Left ventricle myocardium inferior (tissue), 1 donor: Measurements from ENCODE around the gene KDM4C. TPM values are rescaled to one million over a fixed set of nuclear protein-coding genes. Genes with fewer than 3 reads are reported as not detected.
A peak's percentile ranks its signal among the peaks of the same experiment; 100 is the strongest.

ENCODE experiments used
- DNase-seq: peaks from one replicate; pipeline ENCODE4 v3.0.0-alpha.2; 2020
- H3K27ac ChIP-seq: fragments of 200-600 bp; replicated peaks from 2 replicates; pipeline ENCODE4 v1.8.0; 2021
- H3K27me3 ChIP-seq: fragments of 200-600 bp; 2 replicates; pipeline ENCODE4 v1.8.0; 2021; ENCODE audit warnings: low read depth
- H3K36me3 ChIP-seq: fragments of 200-600 bp; 2 replicates; pipeline ENCODE4 v1.8.0; 2021
- H3K4me1 ChIP-seq: fragments of 200-600 bp; 2 replicates; pipeline ENCODE4 v1.8.0; 2021
- H3K4me3 ChIP-seq: fragments of 200-600 bp; 2 replicates; pipeline ENCODE4 v1.8.0; 2021; ENCODE audit warnings: mild to moderate bottlenecking, moderate library complexity
- H3K9me3 ChIP-seq: fragments of 200-600 bp; replicated peaks from 2 replicates; pipeline ENCODE4 v1.8.0; 2021
- CTCF ChIP-seq: fragments of 200-600 bp; IDR thresholded peaks from 2 replicates; pipeline ENCODE4 v1.8.0; 2021; ENCODE audit warnings: antibody characterized with exemption, mild to moderate bottlenecking, borderline replicate concordance
- intact Hi-C: fragments of 100-400 bp; cut with micrococcal nuclease; formaldehyde crosslinking; loops from one replicate; pipeline ENCODE4 v1.11.0; 2022
- total RNA-seq: library from RNA; stranded (reverse); fragmentation: NEBNext Ultra II Directional; extraction: Animal tissue kit (Norgen Biotek cat#: 25700); gene quantifications from one replicate; pipeline ENCODE4 v1.2.1, GENCODE V29; 2021
- donor health status: DM: no; HTN: yes; CAD: no; lungs with severe emphysema.

The KDM4C gene
- total RNA-seq, 1 donor from 2014 or later, result 14.1 TPM

DNA sequence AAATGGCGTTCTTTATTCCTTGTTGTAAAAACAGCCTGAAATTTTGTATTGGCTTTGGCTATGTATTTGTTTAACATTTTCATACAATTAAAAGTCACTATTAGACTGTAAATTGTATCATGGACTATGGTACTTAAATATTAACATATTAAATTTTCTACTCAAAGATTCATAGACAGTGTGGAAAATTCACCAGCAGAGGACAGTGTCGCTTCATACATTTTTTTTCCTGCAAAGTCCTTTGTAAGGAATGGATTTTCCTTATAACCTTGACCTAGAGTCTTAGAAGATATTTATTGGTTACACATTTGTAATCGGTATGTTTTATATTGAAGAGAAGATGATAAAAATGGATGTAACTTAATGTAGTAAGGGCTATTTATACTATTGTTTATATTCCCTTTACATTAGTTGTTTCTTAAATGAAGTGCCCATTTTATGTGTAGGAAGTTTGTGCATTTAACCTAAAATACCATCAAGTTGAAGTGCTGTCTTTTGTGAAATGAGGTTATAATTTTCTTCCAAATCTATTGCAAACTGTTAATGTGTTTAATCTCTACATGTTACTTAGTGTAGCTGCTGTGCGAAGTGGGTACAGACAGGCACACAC lies 150.1 kb downstream of the KDM4C start:
- Histone ChIP-seq H3K9me3 (no peaks in the 10 kb centered on the region), H3K4me1 (peaks cover 14% of the 10 kb centered on the region), H3K27ac (no peak overlapping the region), H3K27me3 (no peaks in the 10 kb centered on the region), H3K36me3 (no peaks in the 10 kb centered on the region), H3K4me3 (no peak overlapping the region)
- TF ChIP-seq CTCF, result peak; percentile 64
- no peak for DNase-seq
- intact Hi-C loops, result no loop called here

DNA sequence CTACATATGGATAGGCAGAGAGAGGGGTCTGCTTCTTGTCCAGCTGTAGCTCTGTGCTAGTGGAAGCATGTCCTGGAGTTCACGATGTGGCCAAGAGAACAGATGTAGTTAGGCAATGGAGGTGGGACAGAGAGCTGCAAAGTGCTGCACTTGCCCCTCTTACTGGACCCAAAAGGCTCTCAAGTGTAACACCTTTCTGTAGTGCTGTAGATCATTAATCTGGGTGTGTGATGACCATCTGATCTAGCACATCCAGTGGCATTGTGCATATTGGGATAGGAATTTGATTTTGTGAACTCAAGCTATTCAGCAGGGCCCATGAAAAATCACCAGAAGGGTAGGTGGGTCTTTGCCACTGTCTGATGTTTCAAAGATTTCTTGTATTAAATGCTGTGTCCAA lies 151.4 kb downstream of the KDM4C start:
- no peak overlapping the region for H3K27ac ChIP-seq
- H3K9me3 ChIP-seq, result no peaks in the 10 kb centered on the region
- no peak for TF ChIP-seq CTCF
- no peaks in the 10 kb centered on the region for H3K27me3 ChIP-seq
- peaks cover 20% of the 10 kb centered on the region for H3K4me1 ChIP-seq
- no peaks in the 10 kb centered on the region for H3K36me3 ChIP-seq
- no peak for DNase-seq
- no peak overlapping the region for H3K4me3 ChIP-seq
- intact Hi-C loops, result no loop called here

- DNase-seq, result no peak
- Histone ChIP-seq H3K4me1 (peaks cover 20% of the 10 kb centered on the region), H3K36me3 (no peaks in the 10 kb centered on the region), H3K27ac (no peak overlapping the region), H3K27me3 (no peaks in the 10 kb centered on the region), H3K4me3 (no peak overlapping the region), H3K9me3 (no peaks in the 10 kb centered on the region)
- intact Hi-C loops, result no loop called here
- TF ChIP-seq CTCF, result peak; percentile 45
Measured at GRCh38 chr9:6910032-6910431, 152.3 kb downstream of the KDM4C start.

DNA sequence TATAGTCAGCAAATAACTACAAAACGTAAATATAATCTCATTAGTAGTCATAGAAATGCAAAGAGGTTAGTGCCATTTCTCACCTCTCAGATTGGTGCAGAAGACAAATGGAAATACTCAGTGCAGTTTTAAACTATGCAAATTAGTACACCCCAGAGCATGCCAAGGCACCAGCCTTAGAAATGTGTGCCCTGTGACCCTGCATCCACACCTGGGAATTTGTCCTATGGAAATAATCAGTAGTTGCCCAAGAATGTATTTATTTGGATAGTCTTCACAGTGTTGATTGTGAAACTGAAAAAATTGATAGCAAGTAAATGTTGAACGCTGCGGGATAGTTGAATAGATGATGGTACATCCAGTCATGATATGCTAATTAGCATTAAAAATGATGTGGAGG lies 152.7 kb downstream of the KDM4C start:
- intact Hi-C loops, result no loop called here
- TF ChIP-seq CTCF, result no peak
- peaks cover 20% of the 10 kb centered on the region for H3K4me1 ChIP-seq
- no peak overlapping the region for H3K4me3 ChIP-seq
- no peaks in the 10 kb centered on the region for H3K36me3 ChIP-seq
- DNase-seq, result no peak
- H3K9me3 ChIP-seq, result no peaks in the 10 kb centered on the region
- no peak overlapping the region for H3K27ac ChIP-seq
- H3K27me3 ChIP-seq, result no peaks in the 10 kb centered on the region

GRCh38 chr9:6911901-6912638 lies 154.3 kb downstream of the KDM4C start:
- no peaks in the 10 kb centered on the region for H3K36me3 ChIP-seq
- DNase-seq, result no peak
- peaks cover 20% of the 10 kb centered on the region for H3K4me1 ChIP-seq
- no peak overlapping the region for H3K27ac ChIP-seq
- TF ChIP-seq CTCF, result no peak
- H3K9me3 ChIP-seq, result no peaks in the 10 kb centered on the region
- intact Hi-C loops, result no loop called here
- no peaks in the 10 kb centered on the region for H3K27me3 ChIP-seq
- no peak overlapping the region for H3K4me3 ChIP-seq
